H1 (cell line): ENCODE measurements around the gene CNTN6. TPM values are rescaled to one million over a fixed set of nuclear protein-coding genes. Genes with fewer than 3 reads are reported as not detected.

ENCODE experiments used
- CTCF ChIA-PET: fragments of 300-600 bp; sonication (Branson Sonifier 250); formaldehyde crosslinking; loops from one replicate; lab custom pipeline; 2021; ENCODE audit not compliant: partially characterized antibody; lab: Charles Lee
- POLR2A ChIA-PET: fragments of 300-600 bp; sonication (Branson Sonifier 250); formaldehyde crosslinking; loops from one replicate; lab custom pipeline; 2021; ENCODE audit warnings: inconsistent platforms; ENCODE audit not compliant: partially characterized antibody; lab: Charles Lee
- DNase-seq, 2 experiments: peaks; one replicate each; pipeline versions ENCODE4 v3.0.0 to v3.0.0-alpha.2; 2010 to 2022; ENCODE audit warnings: low spot score in 2 of 2, low read depth in 1 of 2, mixed read lengths in 1 of 2
- FAIRE-seq: peaks from 2 replicates; lab custom pipeline; 2011; peaks lifted over from hg19 to GRCh38; lab: Jason Lieb, UNC
- H2AFZ ChIP-seq: 2 replicates; pipeline ENCODE4 v1.8.1; 2012; ENCODE audit warnings: low read length, inconsistent platforms
- H2AK5ac ChIP-seq: 2 replicates; pipeline ENCODE4 v1.6.1; 2013; ENCODE audit warnings: low read depth, low read length
- H2BK120ac ChIP-seq: replicated peaks from 2 replicates; pipeline ENCODE3; 2013; ENCODE audit warnings: low read depth, low read length, inconsistent platforms
- H2BK12ac ChIP-seq: 2 replicates; pipeline ENCODE4 v1.6.1; 2013; ENCODE audit warnings: low read depth, low read length
- H2BK15ac ChIP-seq: 2 replicates; pipeline ENCODE4 v1.6.1; 2013; ENCODE audit warnings: low read length
- H2BK20ac ChIP-seq: 2 replicates; pipeline ENCODE4 v1.6.1; 2013; ENCODE audit warnings: low read length
- H2BK5ac ChIP-seq: 2 replicates; pipeline ENCODE4 v1.6.1; 2013; ENCODE audit warnings: low read depth, low read length
- H3K14ac ChIP-seq: 2 replicates; pipeline ENCODE4 v1.6.1; 2013; ENCODE audit warnings: inconsistent platforms; ENCODE audit not compliant: insufficient read length
- H3K18ac ChIP-seq: 2 replicates; pipeline ENCODE4 v1.6.1; 2013; ENCODE audit warnings: low read length; ENCODE audit errors: extremely low read depth
- H3K23ac ChIP-seq: 2 replicates; pipeline ENCODE4 v1.6.1; 2013; ENCODE audit warnings: inconsistent platforms; ENCODE audit not compliant: insufficient read length
- H3K23me2 ChIP-seq: 2 replicates; pipeline ENCODE4 v1.6.1; 2013; ENCODE audit warnings: low read depth, low read length
- H3K27ac ChIP-seq: 2 replicates; pipeline ENCODE4 v1.6.1; 2011; ENCODE audit warnings: low read depth, low read length, inconsistent platforms
- H3K27me3 ChIP-seq, 4 experiments: replicated peaks in 1 of 4; 1 replicate in 1 of 4; 2 replicates in 3 of 4; pipeline versions ENCODE4 v1.6.1 to v1.8.1; 2011 to 2013; ENCODE audit warnings: low read length in 3 of 4, mild to moderate bottlenecking in 3 of 4, inconsistent platforms in 2 of 4, mixed read lengths in 2 of 4, moderate library complexity in 1 of 4; ENCODE audit not compliant: control insufficient read depth in 3 of 4, insufficient read depth in 3 of 4; ENCODE audit errors: extremely low read depth in 1 of 4
- H3K36me3 ChIP-seq, 4 experiments: 2 replicates each; pipeline versions ENCODE4 v1.6.1 to v1.8.1; 2011 to 2013; ENCODE audit warnings: mild to moderate bottlenecking in 4 of 4, low read length in 3 of 4, moderate library complexity in 2 of 4, control low read depth in 1 of 4, inconsistent platforms in 1 of 4; ENCODE audit not compliant: insufficient read depth in 4 of 4, control insufficient read depth in 2 of 4
- H3K4ac ChIP-seq: replicated peaks from 2 replicates; pipeline ENCODE3; 2013; ENCODE audit warnings: low read length, low read depth, mixed read lengths, inconsistent platforms; ENCODE audit not compliant: insufficient read length
- H3K4me1 ChIP-seq, 4 experiments: replicated peaks in 1 of 4; 1 replicate in 1 of 4; 2 replicates in 3 of 4; pipeline versions ENCODE4 v1.6.1 to v1.8.1; 2011 to 2013; ENCODE audit warnings: low read length in 3 of 4, inconsistent platforms in 2 of 4, mixed read lengths in 1 of 4; ENCODE audit not compliant: insufficient read depth in 4 of 4, control insufficient read depth in 3 of 4
- H3K4me2 ChIP-seq, 2 experiments: 2 replicates each; pipeline versions ENCODE4 v1.6.1 to v1.8.1; 2011 to 2013; ENCODE audit warnings: low read depth in 2 of 2, low read length in 2 of 2, control low read depth in 1 of 2, inconsistent platforms in 1 of 2, mild to moderate bottlenecking in 1 of 2; ENCODE audit not compliant: insufficient read depth in 1 of 2
- H3K4me3 ChIP-seq, 4 experiments: fragments of 200-600, 300-600 bp in 1 of 4; sonication (generic), shearing (Covaris generic), sonication (Bioruptor Twin) in 1 of 4; 2 replicates each; pipeline versions ENCODE4 v1.5.1 to v1.8.1; 2011 to 2016; ENCODE audit warnings: low read length in 4 of 4, low read depth in 3 of 4, control low read depth in 2 of 4, inconsistent platforms in 2 of 4, mild to moderate bottlenecking in 2 of 4, mixed read lengths in 1 of 4, moderate library complexity in 1 of 4; ENCODE audit not compliant: insufficient read depth in 2 of 4; ENCODE audit errors: extremely low read depth in 1 of 4
- H3K56ac ChIP-seq: replicated peaks from 2 replicates; pipeline ENCODE3; 2013; ENCODE audit warnings: low read depth, mild to moderate bottlenecking, mixed read lengths, low read length, inconsistent platforms; ENCODE audit not compliant: insufficient read length
- H3K79me1 ChIP-seq: 2 replicates; pipeline ENCODE4 v1.6.1; 2013; ENCODE audit warnings: low read depth, low read length, control low read depth
- H3K79me2 ChIP-seq, 2 experiments: 2 replicates each; pipeline versions ENCODE4 v1.6.1 to v1.8.1; 2012 to 2013; ENCODE audit warnings: low read length in 2 of 2, mild to moderate bottlenecking in 2 of 2, inconsistent platforms in 1 of 2; ENCODE audit not compliant: insufficient read depth in 2 of 2, control insufficient read depth in 1 of 2
- H3K9ac ChIP-seq, 4 experiments: replicated peaks in 1 of 4; 1 replicate in 1 of 4; 2 replicates in 3 of 4; pipeline versions ENCODE4 v1.6.1 to v1.8.1; 2011 to 2013; ENCODE audit warnings: low read depth in 3 of 4, low read length in 3 of 4, control low read depth in 2 of 4, mild to moderate bottlenecking in 2 of 4, moderate library complexity in 2 of 4, inconsistent platforms in 1 of 4; ENCODE audit errors: extremely low read depth in 1 of 4
- H3K9me3 ChIP-seq, 2 experiments: 2 replicates each; pipeline versions ENCODE4 v1.6.1 to v1.8.1; 2012 to 2013; ENCODE audit warnings: mild to moderate bottlenecking in 2 of 2, moderate library complexity in 2 of 2, control low read depth in 1 of 2, inconsistent platforms in 1 of 2, low read depth in 1 of 2, low read length in 1 of 2, mixed read lengths in 1 of 2; ENCODE audit not compliant: insufficient read depth in 2 of 2
- H4K20me1 ChIP-seq, 2 experiments: replicated peaks in 1 of 2; 2 replicates each; pipeline versions ENCODE3 to v1.8.1; 2011 to 2013; ENCODE audit warnings: inconsistent platforms in 2 of 2, low read length in 2 of 2, mild to moderate bottlenecking in 1 of 2; ENCODE audit not compliant: insufficient read depth in 2 of 2, control insufficient read depth in 1 of 2
- H4K5ac ChIP-seq: 2 replicates; pipeline ENCODE4 v1.6.1; 2013; ENCODE audit warnings: low read length, low read depth, mixed read lengths, inconsistent platforms; ENCODE audit not compliant: insufficient read length
- H4K8ac ChIP-seq: 2 replicates; pipeline ENCODE4 v1.8.0; 2013; ENCODE audit warnings: mild to moderate bottlenecking, moderate library complexity, low read length, inconsistent platforms; ENCODE audit not compliant: insufficient read depth; ENCODE audit errors: extremely low read depth
- H4K91ac ChIP-seq: replicated peaks from 2 replicates; pipeline ENCODE3; 2013; ENCODE audit warnings: low read length, mixed read lengths, inconsistent platforms; ENCODE audit not compliant: insufficient read length
- CHD2 ChIP-seq: IDR thresholded peaks from 2 replicates; pipeline ENCODE4 v1.6.1; 2012; ENCODE audit warnings: low read length, improper control_type of control experiment
- EP300 ChIP-seq, 2 experiments: IDR thresholded peaks; 1 replicate in 1 of 2; 2 replicates in 1 of 2; pipeline ENCODE4 v1.6.1; 2011 to 2012; ENCODE audit warnings: low read depth in 2 of 2, low read length in 2 of 2, mild to moderate bottlenecking in 2 of 2, borderline replicate concordance in 1 of 2, inconsistent platforms in 1 of 2, moderate library complexity in 1 of 2
- EZH2 ChIP-seq: fragments of 200-600 bp; sonication (generic); IDR thresholded peaks from 2 replicates; pipeline ENCODE4 v1.7.1; 2012; ENCODE audit warnings: low read depth, mild to moderate bottlenecking, moderate library complexity, low read length, inconsistent platforms; ENCODE audit not compliant: severe bottlenecking
- POLR2AphosphoS5 ChIP-seq: IDR thresholded peaks from 2 replicates; pipeline ENCODE4 v1.6.1; 2011; ENCODE audit warnings: low read depth, low read length
- WGBS, 2 experiments: shearing (Covaris generic) in 1 of 2; methylation state at CpG; one replicate each; pipeline versions ENCODE4 v1.1.6 to v1.1.7; 2013 to 2015; ENCODE audit warnings: low lambda C conversion rate in 2 of 2, mixed read lengths in 2 of 2, inconsistent platforms in 1 of 2, low coverage in 1 of 2, missing lambda C conversion rate in 1 of 2; ENCODE audit not compliant: insufficient replicate concordance in 2 of 2, insufficient coverage in 1 of 2, insufficient read length in 1 of 2; ENCODE audit errors: extremely low coverage in 1 of 2, missing lambda C conversion rate in 1 of 2; 5-methylcytosine and 5-hydroxymethylcytosine counted together
- polyA plus RNA-seq, 7 experiments: library from polyadenylated mRNA; depleted of rRNA in 3 of 7; stranded (reverse) in 5 of 7; unstranded in 2 of 7; fragments of >200 nt in 5 of 7; fragments of 200-250 nt in 2 of 7; gene quantifications; 1 replicate in 5 of 7; 2 replicates in 1 of 7; 4 replicates in 1 of 7; pipeline versions ENCODE4 v1.2.1 to v1.2.3, GENCODE V29; 2011 to 2013; ENCODE audit warnings: missing spikeins in 2 of 7, mixed read lengths in 2 of 7
- total RNA-seq: library from RNA; stranded (reverse); fragmentation: NEBNext Ultra II Directional; extraction: Animal tissue kit (Norgen Biotek cat#: 25700); gene quantifications from 2 replicates; pipeline ENCODE4 v1.2.1, GENCODE V29; 2021

The CNTN6 gene
- total and polyA plus RNA-seq, 2 of the 8 experiments (the other 6 are each of a cell fraction or from before 2014, with no cell fraction given) = not detected

DNA sequence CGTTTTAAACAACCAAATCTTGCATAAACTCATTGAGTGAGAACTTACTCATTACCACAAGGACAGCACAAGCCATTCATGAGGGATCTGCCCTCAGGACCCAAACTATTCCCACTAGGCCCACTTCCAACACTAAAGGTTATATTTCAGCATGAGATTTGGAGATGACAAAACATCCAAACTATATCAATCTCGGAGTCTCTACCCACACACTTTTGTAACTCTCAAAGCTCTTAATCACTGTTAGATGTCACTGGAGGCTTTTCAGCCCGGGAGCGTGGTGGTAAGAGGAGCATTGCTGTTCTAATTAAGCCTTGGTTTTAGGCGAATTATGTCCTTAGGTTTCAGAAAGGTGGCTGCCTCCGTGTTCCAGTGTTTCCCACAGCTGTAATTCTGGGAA lies 86.3 kb downstream of the CNTN6 start:
- Histone ChIP-seq H3K27ac (no peak overlapping the region), H2BK120ac (no peak overlapping the region), H3K36me3 (no peaks in the 10 kb centered on the region), H3K23ac (no peak overlapping the region), H3K79me2 (no peaks in the 10 kb centered on the region), H3K18ac (no peak overlapping the region), H3K9ac (no peak overlapping the region), H3K4me3 (no peak overlapping the region), H4K91ac (no peak overlapping the region), H3K4me1 (peaks cover 0 to 2% (median 0%) of the 10 kb centered on the region in 4 experiments; a peak in 2 of 7 replicates), H3K79me1 (no peaks in the 10 kb centered on the region), H4K8ac (no peak overlapping the region), H2BK5ac (no peak overlapping the region), H2BK12ac (no peak overlapping the region), H3K27me3 (no peaks in the 10 kb centered on the region), H3K4ac (no peak overlapping the region), H3K4me2 (no peak overlapping the region), H3K14ac (no peak overlapping the region), H4K5ac (no peak overlapping the region), H2BK20ac (no peak overlapping the region), H3K9me3 (no peaks in the 10 kb centered on the region), H2BK15ac (no peak overlapping the region), H4K20me1 (no peaks in the 10 kb centered on the region), H2AFZ (peak overlapping the region; percentile 42; the same call in 1 of the 2 replicates), H3K56ac (no peak overlapping the region), H3K23me2 (no peaks in the 10 kb centered on the region), H2AK5ac (no peak overlapping the region)
- ChIA-PET CTCF (no interaction called here), POLR2A (no interaction called here)
- 83% methylated on average over 6 of the region's 6 CpGs; no CpG with 5 or more reads in 1 of the 2 experiments for WGBS, 2 experiments
- no peak for FAIRE-seq
- DNase-seq = no peak
- TF ChIP-seq EP300 (IDR thresholded peaks at IDR 0.05; ENCODE audit: borderline replicate concordance in 1 of 2, low read depth in 2 of 2, low read length in 2 of 2) (no peak), EZH2 (no peak), POLR2AphosphoS5 (no peak), CHD2 (no peak)
